IMR-90 (cell line): Measurements from ENCODE around the gene PET117.

Experiments used
- FOS ChIP-seq: fragments of 150-350 bp; IDR thresholded peaks from 2 replicates; pipeline ENCODE4 v1.6.1; 2016; ENCODE audit warnings: low read depth, low read length
- MAFK ChIP-seq: IDR thresholded peaks from 2 replicates; pipeline ENCODE4 v1.6.1; 2012; ENCODE audit warnings: low read depth, low read length, improper control_type of control experiment
- MAZ ChIP-seq: IDR thresholded peaks from 2 replicates; pipeline ENCODE4 v1.6.1; 2012; ENCODE audit warnings: low read depth, mild to moderate bottlenecking, low read length, improper control_type of control experiment, moderate library complexity, borderline replicate concordance
- MXI1 ChIP-seq: IDR thresholded peaks from 2 replicates; pipeline ENCODE4 v1.6.1; 2012; ENCODE audit warnings: low read depth, mild to moderate bottlenecking, low read length, moderate library complexity, borderline replicate concordance
- NFE2L2 ChIP-seq: fragments of 150-350 bp; IDR thresholded peaks from 2 replicates; pipeline ENCODE4 v1.6.1; 2016; ENCODE audit warnings: low read depth, mild to moderate bottlenecking, low read length
- POLR2A ChIP-seq: IDR thresholded peaks from 2 replicates; pipeline ENCODE4 v1.6.1; 2012; ENCODE audit warnings: mild to moderate bottlenecking, low read depth, low read length
- RAD21 ChIP-seq: IDR thresholded peaks from 2 replicates; pipeline ENCODE4 v1.6.1; 2012; ENCODE audit warnings: low read length, improper control_type of control experiment
- RCOR1 ChIP-seq: IDR thresholded peaks from 2 replicates; pipeline ENCODE4 v1.6.1; 2012; ENCODE audit warnings: mild to moderate bottlenecking, low read length, improper control_type of control experiment; ENCODE audit not compliant: insufficient replicate concordance
- RFX5 ChIP-seq: IDR thresholded peaks from 2 replicates; pipeline ENCODE4 v1.8.0; 2012; ENCODE audit warnings: low read depth, mild to moderate bottlenecking, low read length, moderate library complexity
- SMC3 ChIP-seq: fragments of 150-350 bp; IDR thresholded peaks from 2 replicates; pipeline ENCODE4 v1.6.1; 2016; ENCODE audit warnings: low read depth, mild to moderate bottlenecking, antibody characterized with exemption, low read length, moderate library complexity
- TF ChIP-seq, protein P1 (sequence below): conservative IDR thresholded peaks from 2 replicates; pipeline ENCODE4 v1.5.1; 2012; ENCODE audit warnings: mild to moderate bottlenecking, low read depth, low read length, improper control_type of control experiment
- TF ChIP-seq, protein P2 (sequence below): fragments of 150-350 bp; IDR thresholded peaks from 2 replicates; pipeline ENCODE4 v1.6.1; 2016; ENCODE audit warnings: low read depth, mild to moderate bottlenecking, low read length, moderate library complexity, borderline replicate concordance

DNA sequence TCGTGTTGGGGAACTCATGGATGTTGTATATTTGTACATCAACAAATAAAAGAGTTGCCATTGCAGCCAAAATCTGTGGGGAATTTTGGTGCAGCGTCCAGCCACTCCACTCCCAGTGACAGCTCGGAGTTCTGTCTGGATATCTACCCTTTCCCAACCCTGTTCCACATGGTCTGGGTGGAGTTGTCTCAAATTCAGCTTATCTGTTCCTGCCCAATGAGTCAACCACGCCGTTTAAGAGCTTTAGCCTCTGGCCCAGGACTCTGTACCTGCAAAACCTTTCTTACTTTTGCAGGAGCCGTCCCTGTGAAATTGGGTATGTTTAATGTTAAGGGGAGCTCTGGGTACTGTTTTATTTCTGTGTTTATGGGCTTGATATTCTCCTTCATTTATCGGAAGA is 46.0 kb upstream of the PET117 start:
- TF ChIP-seq, protein P1, sequence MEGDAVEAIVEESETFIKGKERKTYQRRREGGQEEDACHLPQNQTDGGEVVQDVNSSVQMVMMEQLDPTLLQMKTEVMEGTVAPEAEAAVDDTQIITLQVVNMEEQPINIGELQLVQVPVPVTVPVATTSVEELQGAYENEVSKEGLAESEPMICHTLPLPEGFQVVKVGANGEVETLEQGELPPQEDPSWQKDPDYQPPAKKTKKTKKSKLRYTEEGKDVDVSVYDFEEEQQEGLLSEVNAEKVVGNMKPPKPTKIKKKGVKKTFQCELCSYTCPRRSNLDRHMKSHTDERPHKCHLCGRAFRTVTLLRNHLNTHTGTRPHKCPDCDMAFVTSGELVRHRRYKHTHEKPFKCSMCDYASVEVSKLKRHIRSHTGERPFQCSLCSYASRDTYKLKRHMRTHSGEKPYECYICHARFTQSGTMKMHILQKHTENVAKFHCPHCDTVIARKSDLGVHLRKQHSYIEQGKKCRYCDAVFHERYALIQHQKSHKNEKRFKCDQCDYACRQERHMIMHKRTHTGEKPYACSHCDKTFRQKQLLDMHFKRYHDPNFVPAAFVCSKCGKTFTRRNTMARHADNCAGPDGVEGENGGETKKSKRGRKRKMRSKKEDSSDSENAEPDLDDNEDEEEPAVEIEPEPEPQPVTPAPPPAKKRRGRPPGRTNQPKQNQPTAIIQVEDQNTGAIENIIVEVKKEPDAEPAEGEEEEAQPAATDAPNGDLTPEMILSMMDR: no peak
- TF ChIP-seq SMC3: no peak
- no peak for TF ChIP-seq NFE2L2
- TF ChIP-seq POLR2A: no peak
- TF ChIP-seq RCOR1: no peak
- no peak for TF ChIP-seq FOS
- no peak for TF ChIP-seq MAZ
- TF ChIP-seq MAFK: no peak
- TF ChIP-seq MXI1: no peak
- TF ChIP-seq RAD21: no peak
- TF ChIP-seq, protein P2, sequence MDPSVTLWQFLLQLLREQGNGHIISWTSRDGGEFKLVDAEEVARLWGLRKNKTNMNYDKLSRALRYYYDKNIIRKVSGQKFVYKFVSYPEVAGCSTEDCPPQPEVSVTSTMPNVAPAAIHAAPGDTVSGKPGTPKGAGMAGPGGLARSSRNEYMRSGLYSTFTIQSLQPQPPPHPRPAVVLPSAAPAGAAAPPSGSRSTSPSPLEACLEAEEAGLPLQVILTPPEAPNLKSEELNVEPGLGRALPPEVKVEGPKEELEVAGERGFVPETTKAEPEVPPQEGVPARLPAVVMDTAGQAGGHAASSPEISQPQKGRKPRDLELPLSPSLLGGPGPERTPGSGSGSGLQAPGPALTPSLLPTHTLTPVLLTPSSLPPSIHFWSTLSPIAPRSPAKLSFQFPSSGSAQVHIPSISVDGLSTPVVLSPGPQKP: no peak
- TF ChIP-seq RFX5: no peak
